Measurements from ENCODE around the gene KRTAP3-1. TPM values are rescaled to one million over a fixed set of nuclear protein-coding genes. Genes with fewer than 3 reads are reported as not detected.

Gene KRTAP3-1
- total RNA-seq, 4 donors from 2014 or later, result 5.6 to 95.2 (median 15.5) TPM; not detected in 1

DNA sequence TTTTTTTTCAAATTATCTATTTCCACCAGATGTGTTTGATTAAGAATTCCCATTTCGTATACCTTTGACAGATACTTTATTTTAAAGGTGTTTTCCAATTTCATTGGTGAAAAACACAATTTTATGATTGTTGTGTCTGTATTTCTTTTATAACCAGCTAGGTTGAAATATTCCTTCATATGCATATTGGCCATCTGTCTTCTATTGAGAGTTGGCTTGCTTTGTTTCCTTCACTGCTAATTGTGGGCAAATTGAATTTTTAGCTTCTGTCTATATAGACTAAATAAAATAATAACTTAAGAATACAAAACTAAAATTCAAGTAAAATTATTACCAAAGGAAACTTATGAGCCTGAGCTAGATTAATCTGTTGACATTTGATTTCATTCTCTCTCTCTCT lies 13.8 kb downstream of the KRTAP3-1 start:
- H3K27me3 ChIP-seq, result no peaks in the 10 kb centered on the region
- H3K27ac ChIP-seq, result no peak overlapping the region
- H3K4me1 ChIP-seq, result no peaks in the 10 kb centered on the region
- no peaks in the 10 kb centered on the region for H3K9me3 ChIP-seq
- H3K36me3 ChIP-seq, result no peaks in the 10 kb centered on the region
- TF ChIP-seq, protein P1, sequence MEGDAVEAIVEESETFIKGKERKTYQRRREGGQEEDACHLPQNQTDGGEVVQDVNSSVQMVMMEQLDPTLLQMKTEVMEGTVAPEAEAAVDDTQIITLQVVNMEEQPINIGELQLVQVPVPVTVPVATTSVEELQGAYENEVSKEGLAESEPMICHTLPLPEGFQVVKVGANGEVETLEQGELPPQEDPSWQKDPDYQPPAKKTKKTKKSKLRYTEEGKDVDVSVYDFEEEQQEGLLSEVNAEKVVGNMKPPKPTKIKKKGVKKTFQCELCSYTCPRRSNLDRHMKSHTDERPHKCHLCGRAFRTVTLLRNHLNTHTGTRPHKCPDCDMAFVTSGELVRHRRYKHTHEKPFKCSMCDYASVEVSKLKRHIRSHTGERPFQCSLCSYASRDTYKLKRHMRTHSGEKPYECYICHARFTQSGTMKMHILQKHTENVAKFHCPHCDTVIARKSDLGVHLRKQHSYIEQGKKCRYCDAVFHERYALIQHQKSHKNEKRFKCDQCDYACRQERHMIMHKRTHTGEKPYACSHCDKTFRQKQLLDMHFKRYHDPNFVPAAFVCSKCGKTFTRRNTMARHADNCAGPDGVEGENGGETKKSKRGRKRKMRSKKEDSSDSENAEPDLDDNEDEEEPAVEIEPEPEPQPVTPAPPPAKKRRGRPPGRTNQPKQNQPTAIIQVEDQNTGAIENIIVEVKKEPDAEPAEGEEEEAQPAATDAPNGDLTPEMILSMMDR (IDR thresholded peaks at IDR 0.05), result no peak
- TF ChIP-seq POLR2AphosphoS5 (IDR thresholded peaks at IDR 0.05) (no peak), POLR2A (IDR thresholded peaks at IDR 0.05) (no peak), EP300 (IDR thresholded peaks at IDR 0.05) (no peak)
- no peak for DNase-seq (ENCODE audit: low spot score in 2 of 2)
- no peak overlapping the region for H3K4me3 ChIP-seq
- WGBS, result 89% methylated on average over 1 of the region's 1 CpG

DNA sequence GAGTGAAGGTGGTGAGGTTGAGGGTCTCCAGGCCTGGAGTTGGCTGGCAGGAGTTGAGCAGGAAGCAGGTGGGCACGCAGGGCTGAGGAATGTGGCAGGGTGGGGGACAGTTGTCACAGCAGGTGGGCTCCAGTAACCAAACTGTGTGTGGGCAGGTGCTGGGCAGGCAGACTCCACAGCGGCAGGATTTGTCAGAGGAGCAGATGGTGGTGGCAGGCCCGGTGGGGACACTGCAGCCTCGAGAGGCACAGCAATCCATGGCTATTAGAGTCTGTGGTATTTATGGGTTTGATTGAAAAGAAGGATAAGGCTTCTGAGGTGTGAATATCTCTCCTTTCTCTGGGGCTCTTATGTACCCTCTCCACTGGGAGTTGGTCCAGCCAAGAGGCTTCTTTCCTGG lies 15.1 kb downstream of the KRTAP3-1 start, which contains the start of gene KRTAP3-3:
Gene KRTAP3-3, minus strand, starts transcription at position 326 of the 400 bp plus-strand sequence. Its CDS starts 67 bp downstream, at position 259.
- 66% methylated on average over 4 of the region's 4 CpGs for WGBS
- no peaks in the 10 kb centered on the region for H3K4me1 ChIP-seq
- DNase-seq (ENCODE audit: low spot score in 2 of 2), result no peak
- no peak within 1 kb of the TSS for H3K4me3 ChIP-seq
- H3K36me3 ChIP-seq, result no peaks in the 10 kb centered on the region
- H3K27me3 ChIP-seq, result no peaks in the 10 kb centered on the region
- TF ChIP-seq POLR2A (IDR thresholded peaks at IDR 0.05) (no peak), EP300 (IDR thresholded peaks at IDR 0.05) (no peak), POLR2AphosphoS5 (IDR thresholded peaks at IDR 0.05) (no peak)
- TF ChIP-seq, protein P1 (IDR thresholded peaks at IDR 0.05), result no peak
- H3K9me3 ChIP-seq, result no peaks in the 10 kb centered on the region
- no peak within 1 kb of the TSS for H3K27ac ChIP-seq

DNA sequence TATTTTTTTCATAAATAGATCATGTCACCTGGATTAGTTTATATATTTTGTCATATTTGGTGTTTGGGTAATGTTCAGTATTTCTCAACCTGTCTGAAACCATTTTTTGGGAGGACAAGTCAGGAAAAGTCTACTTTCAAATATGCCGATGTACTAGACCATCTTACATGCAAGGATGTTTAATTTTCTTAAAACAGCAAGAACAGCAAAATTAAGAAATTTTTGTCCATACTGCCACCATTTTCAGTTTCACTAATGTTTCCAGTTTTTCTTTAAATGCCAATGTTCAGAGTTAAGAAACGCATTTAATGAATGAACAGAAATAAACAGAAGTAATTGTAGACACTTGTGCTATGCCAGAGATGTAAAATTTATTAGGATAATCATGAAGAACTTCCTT lies 15.8 kb downstream of the KRTAP3-1 start:
- no peak overlapping the region for H3K27ac ChIP-seq
- DNase-seq (ENCODE audit: low spot score in 2 of 2), result no peak
- TF ChIP-seq EP300 (IDR thresholded peaks at IDR 0.05), result no peak
- no peak for TF ChIP-seq POLR2AphosphoS5 (IDR thresholded peaks at IDR 0.05)
- H3K4me1 ChIP-seq, result no peaks in the 10 kb centered on the region
- WGBS, result 91% methylated on average over 2 of the region's 2 CpGs
- H3K4me3 ChIP-seq, result no peak overlapping the region
- H3K36me3 ChIP-seq, result no peaks in the 10 kb centered on the region
- H3K9me3 ChIP-seq, result no peaks in the 10 kb centered on the region
- H3K27me3 ChIP-seq, result no peaks in the 10 kb centered on the region

DNA sequence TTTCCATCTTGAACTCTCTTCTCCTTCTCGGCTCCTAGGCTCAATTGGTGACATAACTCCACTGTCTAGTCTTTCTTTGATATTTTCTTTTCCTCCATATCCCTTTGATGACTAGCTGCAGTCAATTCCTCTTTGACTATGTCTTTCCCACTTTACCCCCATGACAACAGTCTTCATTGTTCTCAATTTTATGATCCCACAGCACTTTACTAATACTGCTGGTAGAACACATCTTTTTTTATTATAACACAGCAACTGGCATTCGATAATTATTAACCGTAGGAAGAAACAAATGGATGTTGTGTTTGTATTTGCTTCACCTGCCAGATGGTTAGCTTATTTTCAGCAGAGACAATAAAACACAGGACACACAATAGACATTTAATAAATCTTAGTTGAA lies 16.3 kb downstream of the KRTAP3-1 start:
- H3K36me3 ChIP-seq, result no peaks in the 10 kb centered on the region
- WGBS, result 77% methylated on average over 3 of the region's 3 CpGs

DNA sequence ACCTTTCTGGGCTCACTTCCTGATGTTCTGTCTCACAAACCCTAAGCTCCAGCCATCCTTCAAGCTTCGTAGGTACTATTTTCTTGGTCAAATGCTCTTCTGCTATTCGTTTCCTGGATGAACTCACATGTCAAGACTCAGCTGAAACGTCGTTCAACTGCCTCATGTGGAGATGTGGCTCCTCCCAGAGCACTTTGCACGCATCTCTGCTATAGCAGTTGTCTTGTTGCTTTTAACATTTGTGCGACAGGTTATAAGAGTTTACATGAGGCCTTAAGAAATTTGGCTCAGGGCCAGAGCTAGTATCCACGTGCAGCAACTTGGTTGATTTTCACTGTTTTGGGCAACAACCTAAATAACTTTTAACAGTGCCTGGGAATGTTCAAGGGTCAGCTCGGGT lies 22.0 kb downstream of the KRTAP3-1 start:
- H3K27ac ChIP-seq, result no peak overlapping the region
- no peak for DNase-seq (ENCODE audit: low spot score in 2 of 2)
- TF ChIP-seq, protein P1 (IDR thresholded peaks at IDR 0.05), result no peak
- TF ChIP-seq POLR2A (IDR thresholded peaks at IDR 0.05), result no peak
- TF ChIP-seq EP300 (IDR thresholded peaks at IDR 0.05), result no peak
- no peak for TF ChIP-seq POLR2AphosphoS5 (IDR thresholded peaks at IDR 0.05)

More for the DNA sequence above, 16.3 kb downstream of the KRTAP3-1 start:
- no peak for DNase-seq (ENCODE audit: low spot score in 2 of 2)
- Histone ChIP-seq H3K27ac (no peak overlapping the region), H3K4me3 (no peak overlapping the region), H3K9me3 (no peaks in the 10 kb centered on the region), H3K27me3 (no peaks in the 10 kb centered on the region), H3K4me1 (no peaks in the 10 kb centered on the region)
- no peak for TF ChIP-seq POLR2A (IDR thresholded peaks at IDR 0.05)
- no peak for TF ChIP-seq EP300 (IDR thresholded peaks at IDR 0.05)
- TF ChIP-seq, protein P1 (IDR thresholded peaks at IDR 0.05), result no peak
- TF ChIP-seq POLR2AphosphoS5 (IDR thresholded peaks at IDR 0.05), result no peak

DNA sequence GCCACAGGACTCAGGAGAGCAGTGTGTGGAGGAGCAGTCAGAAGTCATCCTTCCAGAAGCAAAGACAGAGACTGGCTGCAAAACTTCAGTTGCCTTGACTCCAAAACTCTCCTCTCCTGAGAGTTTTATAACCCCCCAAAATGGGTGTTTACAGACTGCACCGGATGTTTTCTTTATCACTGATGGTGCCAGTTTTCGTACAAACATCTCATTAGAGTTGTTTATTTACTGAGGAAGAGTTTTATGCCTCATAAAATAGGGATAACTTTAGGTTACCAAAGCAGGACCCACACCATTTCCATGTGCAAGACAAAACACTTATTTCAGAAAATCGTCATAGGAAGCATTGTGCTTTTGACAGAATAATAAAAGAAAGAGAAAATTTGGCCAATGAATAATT lies 24.7 kb downstream of the KRTAP3-1 start, which contains the start of gene KRT40:
Gene KRT40, minus strand, starts transcription at position 101 of the 400 bp plus-strand sequence. Its CDS starts 53 bp downstream, at position 48.
- Histone ChIP-seq H3K4me3 (no peak within 1 kb of the TSS), H3K36me3 (no peaks in the 10 kb centered on the region), H3K9me3 (no peaks in the 10 kb centered on the region), H3K4me1 (peaks cover 3% of the 10 kb centered on the region), H3K27me3 (no peaks in the 10 kb centered on the region), H3K27ac (no peak within 1 kb of the TSS)
- TF ChIP-seq EP300 (IDR thresholded peaks at IDR 0.05), result no peak
- no peak for TF ChIP-seq POLR2AphosphoS5 (IDR thresholded peaks at IDR 0.05)
- TF ChIP-seq POLR2A (IDR thresholded peaks at IDR 0.05), result no peak
- TF ChIP-seq, protein P1 (IDR thresholded peaks at IDR 0.05), result no peak
- no peak for DNase-seq (ENCODE audit: low spot score in 2 of 2)
- 69% methylated on average over 3 of the region's 3 CpGs for WGBS

More for the DNA sequence above, 22.0 kb downstream of the KRTAP3-1 start:
- no peaks in the 10 kb centered on the region for H3K27me3 ChIP-seq
- 38% methylated on average over 8 of the region's 8 CpGs for WGBS
- no peaks in the 10 kb centered on the region for H3K36me3 ChIP-seq
- H3K9me3 ChIP-seq, result no peaks in the 10 kb centered on the region
- peaks cover 3% of the 10 kb centered on the region for H3K4me1 ChIP-seq
- H3K4me3 ChIP-seq, result no peak overlapping the region

Data from suprapubic skin (tissue), 4 donors.